Neural crest cell (in vitro differentiated cells): Measurements from ENCODE around the gene CR1L. TPM values are rescaled to one million over a fixed set of nuclear protein-coding genes. Genes with fewer than 3 reads are reported as not detected.
"Not testable (repeated sequence)": the region's sequence is repeated elsewhere in the genome, so short reads cannot be mapped to it uniquely, and the experiment has no call there.

Source experiments
- DNase-seq: peaks from one replicate; pipeline ENCODE4 v3.0.0; 2021; ENCODE audit warnings: low read depth, mixed read lengths, low spot score
- H3K27ac Mint-ChIP-seq: one replicate; pipeline ENCODE4 v1.8.0; 2021; ENCODE audit warnings: mild to moderate bottlenecking, mixed read lengths; ENCODE audit not compliant: unreplicated experiment
- H3K27me3 Mint-ChIP-seq: 2 replicates; pipeline ENCODE4 v1.8.0; 2021; ENCODE audit warnings: low read depth, mild to moderate bottlenecking, mixed read lengths
- H3K36me3 Mint-ChIP-seq: 2 replicates; pipeline ENCODE4 v1.8.0; 2021; ENCODE audit warnings: low read depth, mild to moderate bottlenecking, mixed read lengths
- H3K4me1 Mint-ChIP-seq: 2 replicates; pipeline ENCODE4 v1.8.0; 2021; ENCODE audit warnings: mixed read lengths
- H3K4me3 Mint-ChIP-seq: one replicate; pipeline ENCODE4 v1.8.0; 2021; ENCODE audit warnings: mild to moderate bottlenecking, mixed read lengths
- H3K9me3 Mint-ChIP-seq: 2 replicates; pipeline ENCODE4 v1.8.0; 2021; ENCODE audit warnings: mixed read lengths
- total RNA-seq: library from RNA; stranded (reverse); gene quantifications from 2 replicates; pipeline ENCODE4 v1.2.1, GENCODE V29; 2021
- TF ChIP-seq, protein P1 (sequence below): fragments of 200-600 bp; sonication (generic); conservative IDR thresholded peaks from 2 replicates; pipeline ENCODE4 v1.5.0; 2021; ENCODE audit warnings: antibody characterized with exemption, mild to moderate bottlenecking

Gene CR1L
- total RNA-seq, 1 donor from 2014 or later = not detected

DNA sequence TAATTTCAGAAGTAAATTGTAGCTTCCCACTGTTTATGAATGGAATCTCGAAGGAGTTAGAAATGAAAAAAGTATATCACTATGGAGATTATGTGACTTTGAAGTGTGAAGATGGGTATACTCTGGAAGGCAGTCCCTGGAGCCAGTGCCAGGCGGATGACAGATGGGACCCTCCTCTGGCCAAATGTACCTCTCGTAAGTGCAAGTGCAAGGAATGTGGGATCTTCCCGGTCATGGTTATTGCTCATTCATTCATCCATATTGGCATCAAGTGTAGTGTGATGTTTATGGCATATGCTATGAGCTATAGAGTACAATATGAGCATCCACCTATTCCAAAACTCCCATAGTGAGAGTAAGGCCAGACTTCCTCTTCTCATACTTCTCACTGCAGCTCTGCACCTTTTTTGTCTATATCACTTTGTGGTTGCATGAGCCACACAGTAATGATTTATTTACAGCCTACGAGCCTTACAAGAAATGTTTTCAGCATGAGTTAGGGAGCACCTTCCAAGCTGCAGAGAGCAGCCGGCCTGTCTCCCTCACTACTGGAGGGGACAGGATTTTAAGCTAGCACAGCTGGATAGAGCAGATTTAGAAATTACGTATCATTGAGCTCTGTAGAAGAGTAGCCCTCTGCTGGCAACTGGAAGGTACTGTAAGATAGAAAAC lies 24.9 kb upstream of the CR1L start:
- Mint-ChIP-seq H3K4me3 (no peak overlapping the region), H3K27ac (no peak overlapping the region), H3K9me3 (no peaks in the 10 kb centered on the region), H3K4me1 (no peaks in the 10 kb centered on the region), H3K36me3 (no peaks in the 10 kb centered on the region), H3K27me3 (no peaks in the 10 kb centered on the region)
- TF ChIP-seq, protein P1, sequence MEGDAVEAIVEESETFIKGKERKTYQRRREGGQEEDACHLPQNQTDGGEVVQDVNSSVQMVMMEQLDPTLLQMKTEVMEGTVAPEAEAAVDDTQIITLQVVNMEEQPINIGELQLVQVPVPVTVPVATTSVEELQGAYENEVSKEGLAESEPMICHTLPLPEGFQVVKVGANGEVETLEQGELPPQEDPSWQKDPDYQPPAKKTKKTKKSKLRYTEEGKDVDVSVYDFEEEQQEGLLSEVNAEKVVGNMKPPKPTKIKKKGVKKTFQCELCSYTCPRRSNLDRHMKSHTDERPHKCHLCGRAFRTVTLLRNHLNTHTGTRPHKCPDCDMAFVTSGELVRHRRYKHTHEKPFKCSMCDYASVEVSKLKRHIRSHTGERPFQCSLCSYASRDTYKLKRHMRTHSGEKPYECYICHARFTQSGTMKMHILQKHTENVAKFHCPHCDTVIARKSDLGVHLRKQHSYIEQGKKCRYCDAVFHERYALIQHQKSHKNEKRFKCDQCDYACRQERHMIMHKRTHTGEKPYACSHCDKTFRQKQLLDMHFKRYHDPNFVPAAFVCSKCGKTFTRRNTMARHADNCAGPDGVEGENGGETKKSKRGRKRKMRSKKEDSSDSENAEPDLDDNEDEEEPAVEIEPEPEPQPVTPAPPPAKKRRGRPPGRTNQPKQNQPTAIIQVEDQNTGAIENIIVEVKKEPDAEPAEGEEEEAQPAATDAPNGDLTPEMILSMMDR = peak; percentile 79
- no peak for DNase-seq

DNA sequence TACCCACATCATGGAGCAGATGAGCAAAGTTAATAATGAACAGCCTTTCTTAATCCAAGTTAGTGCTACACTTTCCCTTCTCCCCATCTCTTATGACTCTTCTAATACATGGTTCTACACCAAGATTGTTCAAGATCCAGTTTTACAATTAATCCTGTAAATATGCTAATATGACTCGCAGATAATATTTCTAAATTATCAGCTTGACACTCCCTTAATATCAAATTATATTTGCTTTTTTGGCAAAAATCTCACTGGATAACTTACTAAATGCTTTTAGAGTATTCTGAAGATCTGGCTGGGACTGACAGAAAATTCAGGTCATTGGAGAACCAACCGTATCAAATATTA lies 24.4 kb upstream of the CR1L start:
- Mint-ChIP-seq H3K27me3 (no peaks in the 10 kb centered on the region), H3K36me3 (no peaks in the 10 kb centered on the region), H3K27ac (no peak overlapping the region), H3K9me3 (peaks cover 4% of the 10 kb centered on the region), H3K4me3 (no peak overlapping the region), H3K4me1 (no peaks in the 10 kb centered on the region)
- DNase-seq = no peak
- TF ChIP-seq, protein P1 = peak; percentile 17

DNA sequence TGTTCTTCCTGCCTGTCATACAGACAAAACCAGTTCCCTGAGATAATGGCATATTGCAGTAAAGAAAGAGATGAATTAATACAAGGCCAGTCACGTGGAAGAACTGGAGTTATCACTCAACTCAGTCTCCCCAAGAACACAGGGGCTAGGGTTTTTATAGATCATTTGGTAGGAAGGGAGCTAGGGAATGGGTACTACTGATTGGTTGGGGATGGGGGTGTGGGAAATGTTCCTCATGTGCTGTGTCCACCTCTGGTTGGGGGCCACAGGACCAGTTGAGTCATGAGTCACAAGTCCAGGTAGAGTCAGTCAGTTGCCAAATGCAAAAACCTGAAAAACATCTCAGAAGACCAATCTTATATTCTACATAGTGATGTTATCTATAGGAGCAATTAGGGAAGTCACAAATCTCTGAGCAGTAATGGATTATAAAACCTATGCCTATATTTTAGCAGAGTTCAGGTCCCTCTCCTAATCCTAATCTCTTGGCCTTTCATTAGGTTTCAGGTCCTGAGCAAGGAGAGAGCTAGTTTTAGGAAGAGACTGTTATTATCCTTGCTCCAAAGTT lies 19.3 kb upstream of the CR1L start:
- not testable (repeated sequence) for H3K4me1 Mint-ChIP-seq, H3K27ac Mint-ChIP-seq, H3K27me3 Mint-ChIP-seq, DNase-seq, H3K36me3 Mint-ChIP-seq, H3K9me3 Mint-ChIP-seq, H3K4me3 Mint-ChIP-seq

DNA sequence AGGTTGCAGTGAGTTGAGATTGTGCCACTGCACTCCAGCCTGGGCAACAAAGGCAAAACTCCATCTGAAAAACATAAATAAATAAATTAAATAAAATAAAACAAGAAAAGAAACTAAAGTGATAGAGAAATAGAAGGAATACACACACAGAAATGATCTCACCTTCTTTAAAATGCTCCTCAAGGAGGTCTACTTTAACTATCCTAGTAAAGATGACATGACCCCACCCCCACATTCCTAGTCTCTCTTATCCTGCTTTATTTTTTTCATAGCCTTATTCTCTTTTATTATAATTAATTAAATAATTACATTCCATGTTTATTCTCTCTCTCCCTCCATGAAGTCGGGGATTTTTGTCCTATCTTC lies 18.0 kb upstream of the CR1L start:
- no peak overlapping the region for H3K27ac Mint-ChIP-seq
- no peaks in the 10 kb centered on the region for H3K4me1 Mint-ChIP-seq
- no peak overlapping the region for H3K4me3 Mint-ChIP-seq
- no peak for DNase-seq
- TF ChIP-seq, protein P1 = no peak
- no peaks in the 10 kb centered on the region for H3K36me3 Mint-ChIP-seq
- no peaks in the 10 kb centered on the region for H3K27me3 Mint-ChIP-seq
- H3K9me3 Mint-ChIP-seq = peaks cover 4% of the 10 kb centered on the region

DNA sequence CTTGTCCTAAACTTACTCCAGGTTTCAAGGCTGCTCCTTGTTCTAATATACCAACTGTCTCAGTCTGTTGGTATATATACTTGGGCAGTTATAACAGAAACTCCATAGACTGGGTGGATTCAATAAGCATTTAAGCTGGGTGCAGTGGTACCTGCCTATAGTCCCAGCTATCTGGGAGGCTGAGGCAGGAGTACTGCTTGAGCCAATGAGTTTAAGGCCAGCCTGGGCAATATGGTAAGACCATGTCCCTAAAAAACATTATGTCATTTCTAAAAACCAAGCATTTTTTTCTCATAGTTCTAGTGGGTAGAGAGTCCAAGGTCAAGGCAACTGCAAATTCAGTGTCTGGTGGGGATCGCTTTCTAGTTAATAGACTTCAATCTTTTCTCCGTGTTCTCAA lies 17.4 kb upstream of the CR1L start:
- DNase-seq = no peak
- no peaks in the 10 kb centered on the region for H3K36me3 Mint-ChIP-seq

DNA sequence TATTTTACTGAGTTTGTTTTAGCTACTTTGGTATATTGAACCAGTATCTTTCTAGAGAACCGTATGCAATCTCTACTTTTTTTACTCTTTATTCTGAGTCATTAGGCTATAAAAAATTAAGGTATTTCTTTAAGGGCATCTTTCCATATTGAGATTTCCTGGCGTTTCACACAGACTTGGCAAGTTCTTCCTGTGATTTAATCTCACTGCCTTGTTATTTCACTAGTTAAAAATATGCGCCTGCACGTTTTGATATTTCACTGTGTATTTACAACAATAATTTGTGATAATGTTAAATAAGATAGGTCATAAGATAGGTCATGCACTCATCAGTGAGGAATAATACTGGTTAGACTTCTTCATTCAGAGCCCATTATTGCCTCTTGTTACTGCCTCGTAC lies 16.2 kb upstream of the CR1L start:
- Mint-ChIP-seq H3K4me3 (no peak overlapping the region), H3K4me1 (no peaks in the 10 kb centered on the region), H3K27me3 (peaks cover 2% of the 10 kb centered on the region), H3K9me3 (peaks cover 4% of the 10 kb centered on the region), H3K36me3 (no peaks in the 10 kb centered on the region), H3K27ac (no peak overlapping the region)
- TF ChIP-seq, protein P1 = no peak
- no peak for DNase-seq

More for the DNA sequence above, 17.4 kb upstream of the CR1L start:
- no peaks in the 10 kb centered on the region for H3K4me1 Mint-ChIP-seq
- no peaks in the 10 kb centered on the region for H3K27me3 Mint-ChIP-seq
- H3K9me3 Mint-ChIP-seq = peaks cover 4% of the 10 kb centered on the region
- no peak overlapping the region for H3K4me3 Mint-ChIP-seq
- no peak overlapping the region for H3K27ac Mint-ChIP-seq
- TF ChIP-seq, protein P1 = no peak
